ENCODE results near the gene CHD9. TPM values are rescaled to one million over a fixed set of nuclear protein-coding genes. Genes with fewer than 3 reads are reported as not detected.
A peak's percentile ranks its signal among the peaks of the same experiment; 100 is the strongest.

The CHD9 gene
- polyA plus RNA-seq, 5 donors, result 34.2 to 82.8 (median 78.1) TPM

GRCh38 chr16:53369921-53370320 lies 315.1 kb downstream of the CHD9 start:
- no peak for DNase-seq

- DNase-seq, result no peak
These were observed 316.0 kb downstream of the CHD9 start for GRCh38 chr16:53370827-53371226.

- DNase-seq, result peak; percentile 16 to 23
These were observed 318.4 kb downstream of the CHD9 start for GRCh38 chr16:53372992-53373871.

GRCh38 chr16:53374800-53375199 lies 320.0 kb downstream of the CHD9 start:
- no peak for DNase-seq

GRCh38 chr16:53378138-53378537 lies 323.3 kb downstream of the CHD9 start:
- DNase-seq, result no peak

Other genes starting within 250 kb of the CHD9 start
- 10 to 100 TPM in 1 of 5 donors, 1 to 10 TPM in 4; 2.0 to 12.1 (median 7.9) TPM for gene CHD9NB, start 2.1 kb upstream of the CHD9 start, polyA plus RNA-seq (ENCODE audit: insufficient read depth in 1 of 5, insufficient read length in 5 of 5, low replicate concordance in 1 of 5)

Measured in right lung (tissue), 5 donors.